Right ventricle myocardium superior (tissue), 1 donor: Measurements from ENCODE around the gene RTL1. TPM values are rescaled to one million over a fixed set of nuclear protein-coding genes. Genes with fewer than 3 reads are reported as not detected.

Experiments used
- ATAC-seq: fragments of 200-7000 bp; cut with Tn5 transposase; one replicate; pipeline ENCODE4 v1.9.1; 2020; ENCODE audit warnings: mild to moderate bottlenecking; ENCODE audit not compliant: poor library complexity
- DNase-seq: peaks from one replicate; pipeline ENCODE4 v3.0.0-alpha.2; 2020
- intact Hi-C: fragments of 100-400 bp; cut with DNase I; formaldehyde crosslinking; loops from one replicate; pipeline ENCODE4 v1.11.2; 2022
- long read RNA-seq: library from polyadenylated mRNA; unstranded; transcript quantifications from one replicate; pipeline ENCODE4 v2.0.0, GENCODE V29; 2021
- total RNA-seq: library from RNA; stranded (reverse); fragmentation: NEBNext Ultra II Directional; extraction: Animal tissue kit (Norgen Biotek cat#: 25700); gene quantifications from one replicate; pipeline ENCODE4 v1.2.1, GENCODE V29; 2021
- donor health status: DM: no; HTN: yes; CAD: no; lungs with severe emphysema.

Gene RTL1
- not detected for total RNA-seq
- long read RNA-seq: 0 reads

GRCh38 chr14:100903672-100904185 is at the start of gene RTL1:
TSS of gene RTL1 (minus strand) at chr14:100903722. CDS start at chr14:100884788, 18,934 bp downstream.
- intact Hi-C loops: no loop called here
- no peak for ATAC-seq
- DNase-seq: peak; percentile 32

DNA sequence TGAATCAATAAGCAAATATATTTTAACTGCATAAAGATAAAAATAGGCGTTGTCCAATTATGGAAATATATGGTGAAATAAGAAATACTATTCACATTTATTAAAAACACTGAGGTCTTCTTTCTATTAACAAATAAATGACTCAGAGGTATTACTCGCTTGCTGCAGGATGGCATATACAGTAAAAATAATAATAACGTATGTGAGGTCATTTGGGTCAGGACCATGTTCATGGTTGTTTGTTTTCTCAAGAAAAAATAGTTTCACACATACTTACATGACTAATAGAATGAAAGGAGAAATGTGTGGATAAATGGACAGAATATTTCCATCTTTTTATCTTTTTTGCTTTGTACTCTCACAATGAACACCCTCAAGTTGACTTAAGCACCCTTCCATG is 46.5 kb upstream of the RTL1 start:
- intact Hi-C loops: no loop called here

GRCh38 chr14:100944052-100944451 is 40.5 kb upstream of the RTL1 start:
- no peak for ATAC-seq
- DNase-seq: no peak
- intact Hi-C loops: no loop called here

More for the DNA sequence above, 46.5 kb upstream of the RTL1 start:
- ATAC-seq (no peak), DNase-seq (no peak)

GRCh38 chr14:100930270-100930669 is 26.7 kb upstream of the RTL1 start:
- intact Hi-C loops: no loop called here
- DNase-seq: no peak
- ATAC-seq: no peak

DNA sequence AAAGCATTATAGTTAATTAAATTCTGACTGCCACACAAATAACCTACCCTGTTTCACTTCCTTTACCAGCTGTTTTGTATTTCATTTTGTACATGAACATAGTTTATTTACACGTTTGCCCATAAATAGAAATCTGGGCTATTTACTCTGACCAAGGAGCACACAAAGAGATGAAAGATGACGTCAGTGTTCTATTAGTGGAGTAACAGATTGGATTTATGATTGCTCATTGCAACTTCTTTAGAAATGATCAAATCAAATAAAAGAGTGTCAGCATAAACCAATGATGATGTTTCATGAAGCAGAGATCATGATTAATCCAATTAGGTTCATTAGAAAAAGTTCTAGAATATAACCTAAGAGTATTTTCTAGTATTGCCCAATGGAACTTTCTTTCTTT is 12.0 kb upstream of the RTL1 start:
- ATAC-seq (no peak), DNase-seq (no peak)
- intact Hi-C loops: no loop called here

GRCh38 chr14:100914597-100915021 is 11.1 kb upstream of the RTL1 start:
- ATAC-seq (no peak), DNase-seq (no peak)
- intact Hi-C loops: no loop called here

DNA sequence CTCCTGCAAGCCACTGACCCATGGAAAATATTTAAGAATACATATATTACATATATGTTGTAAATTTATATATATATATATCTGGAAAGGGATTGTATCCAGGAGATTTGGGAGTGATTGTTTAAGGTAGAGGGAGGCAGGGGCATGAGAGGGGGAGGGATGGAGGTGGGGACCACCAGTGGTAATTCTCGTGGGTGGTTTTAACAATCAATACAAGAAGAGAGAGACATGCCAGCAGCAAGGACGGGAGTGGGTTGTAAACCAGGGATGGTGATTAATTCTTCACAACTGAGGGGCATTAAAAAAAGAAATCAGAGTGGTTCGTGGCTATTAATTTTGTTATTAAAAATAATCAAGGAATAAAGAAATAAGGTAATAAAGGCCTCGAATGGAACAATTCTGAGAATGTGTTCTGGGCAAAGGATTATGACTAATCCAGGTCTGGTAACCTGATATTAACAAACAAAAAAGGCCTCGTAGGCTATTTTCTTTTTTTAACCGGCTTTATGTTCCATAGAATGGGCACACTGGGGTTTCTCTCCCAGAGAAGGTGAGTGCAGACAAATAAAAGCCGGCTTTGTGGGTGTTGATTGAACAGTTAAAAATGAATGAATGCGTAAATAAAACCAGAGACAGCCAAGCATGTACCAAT is 8.3 kb upstream of the RTL1 start:
- intact Hi-C loops: no loop called here
- DNase-seq (no peak), ATAC-seq (no peak)

- ATAC-seq (no peak), DNase-seq (no peak)
- intact Hi-C loops: no loop called here
These were observed 7.6 kb upstream of the RTL1 start for GRCh38 chr14:100910888-100911664.

DNA sequence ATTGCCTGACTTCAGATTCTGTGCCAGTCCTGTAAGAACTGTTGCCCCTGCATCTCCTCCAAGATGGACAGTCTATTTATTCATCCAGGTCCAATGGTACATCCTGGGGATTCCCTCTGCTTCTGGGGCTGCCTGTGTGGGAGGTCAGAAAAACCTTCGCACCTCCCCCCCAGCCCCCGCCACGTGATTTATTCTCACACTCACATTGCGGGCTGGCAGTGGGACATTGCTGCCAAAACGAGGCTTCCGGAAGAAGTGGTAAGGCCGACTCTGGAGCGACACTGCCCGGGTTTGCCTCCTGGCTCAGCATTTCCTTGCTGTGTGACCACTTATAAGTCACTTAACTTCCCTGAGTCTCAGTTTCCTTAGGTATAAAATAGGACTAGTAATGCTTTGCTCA is 5.9 kb upstream of the RTL1 start:
- ATAC-seq (no peak), DNase-seq (no peak)
- intact Hi-C loops: no loop called here

- ATAC-seq (no peak), DNase-seq (no peak)
- intact Hi-C loops: no loop called here
These were observed 3.7 kb upstream of the RTL1 start for GRCh38 chr14:100907240-100907639.

GRCh38 chr14:100906420-100906819 is 2.9 kb upstream of the RTL1 start:
- DNase-seq: peak; percentile 29

DNA sequence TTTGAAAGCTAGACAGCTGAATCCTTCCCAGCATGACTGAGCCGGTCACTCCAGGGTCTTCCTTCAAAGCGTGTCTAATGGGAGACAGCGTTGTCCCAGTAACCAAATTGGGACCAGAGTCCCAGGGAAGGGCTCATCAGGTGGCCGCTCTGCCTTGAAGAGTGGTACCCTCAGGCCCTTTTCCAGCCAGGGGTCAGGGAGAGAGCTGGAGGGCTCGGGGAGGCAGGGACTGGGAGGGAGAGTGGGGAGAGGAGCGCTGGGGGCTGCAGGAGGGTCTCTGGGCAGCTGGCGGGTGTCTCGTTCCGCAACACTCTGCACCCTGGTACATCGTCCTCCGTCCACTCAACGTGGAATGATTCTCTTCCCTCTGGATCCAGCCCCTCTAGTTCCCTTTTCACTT is 1.6 kb upstream of the RTL1 start:
- DNase-seq (no peak), ATAC-seq (no peak)
- intact Hi-C loops: no loop called here

More at GRCh38 chr14:100906420-100906819, 2.9 kb upstream of the RTL1 start:
- no peak for ATAC-seq
- intact Hi-C loops: no loop called here

GRCh38 chr14:100904307-100905087 is 975 bp upstream of the RTL1 start:
- peak; percentile 34 for DNase-seq
- intact Hi-C loops: no loop called here
- ATAC-seq: no peak

GRCh38 chr14:100903134-100903468 is 421 bp downstream of the RTL1 start:
- intact Hi-C loops: no loop called here
- DNase-seq: no peak

DNA sequence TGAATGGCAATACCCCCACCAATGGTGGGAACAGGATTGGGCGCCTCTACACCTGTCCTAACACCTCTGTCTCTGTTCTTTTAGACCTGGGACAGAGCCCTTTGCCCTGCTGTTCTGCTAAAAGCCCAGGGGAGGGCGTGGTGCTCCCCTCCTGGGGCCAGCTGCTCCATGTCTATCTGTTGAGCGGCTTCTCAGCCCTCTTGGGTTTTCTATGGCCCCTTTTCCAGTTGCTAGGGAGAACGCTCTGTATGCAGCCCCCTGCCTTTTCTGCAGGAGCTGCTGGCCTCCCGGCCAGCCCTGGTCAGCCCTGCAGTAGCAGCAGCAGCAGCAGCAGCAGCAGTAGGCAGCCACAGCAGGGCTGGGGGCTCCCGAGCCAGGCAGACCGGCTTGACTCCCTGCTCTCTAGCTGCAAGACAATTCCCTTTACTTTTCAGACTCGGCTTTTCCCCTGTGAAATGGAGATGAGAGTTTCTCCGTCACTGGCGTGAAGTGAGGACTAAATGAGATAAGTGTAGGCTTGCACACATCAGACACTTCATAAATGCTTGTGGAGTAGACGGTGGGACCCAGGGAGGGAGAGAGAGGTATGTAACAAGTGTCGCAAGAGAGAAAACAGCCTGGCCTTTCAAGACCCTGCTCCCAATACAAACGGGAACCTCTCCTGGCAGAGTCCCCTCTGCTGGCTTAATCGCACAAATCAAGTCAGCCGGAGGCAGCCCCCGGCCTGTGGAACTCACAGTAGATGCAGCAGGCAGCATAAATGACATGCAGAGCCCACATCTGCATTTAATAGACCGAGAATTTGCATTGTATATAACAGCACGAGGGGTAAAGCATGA is 1.0 kb downstream of the RTL1 start:
- no peak for ATAC-seq
- intact Hi-C loops: no loop called here
- DNase-seq: peak; percentile 22

More at GRCh38 chr14:100903134-100903468, 421 bp downstream of the RTL1 start:
- no peak for ATAC-seq

- intact Hi-C loops: no loop called here
- DNase-seq (peak; percentile 32), ATAC-seq (no peak)
These were observed 1.9 kb downstream of the RTL1 start for GRCh38 chr14:100901391-100902183.

GRCh38 chr14:100900837-100901390 is 2.6 kb downstream of the RTL1 start:
- intact Hi-C loops: no loop called here
- DNase-seq (peak; percentile 45), ATAC-seq (no peak)
